Activated naive CD4-positive, alpha-beta T cell treated with anti-CD3 and anti-CD28 coated beads for 36 hours (primary cell): ENCODE measurements around the gene CYYR1. TPM values are rescaled to one million over a fixed set of nuclear protein-coding genes. Genes with fewer than 3 reads are reported as not detected.
"Not testable (repeated sequence)": the region's sequence is repeated elsewhere in the genome, so short reads cannot be mapped to it uniquely, and the experiment has no call there.

Source experiments
- CTCF ChIA-PET: fragments of 350-600 bp; sonication (Branson Sonifier 250); formaldehyde crosslinking; loops from one replicate; lab custom pipeline; 2021; ENCODE audit warnings: antibody characterized with exemption; lab: Charles Lee
- DNase-seq: peaks from one replicate; pipeline ENCODE4 v3.0.0-alpha.2; 2020
- H3K27ac Mint-ChIP-seq: one replicate; pipeline ENCODE4 v1.8.0; 2021; ENCODE audit warnings: mild to moderate bottlenecking, mixed read lengths
- H3K27me3 Mint-ChIP-seq: one replicate; pipeline ENCODE4 v1.8.0; 2021; ENCODE audit warnings: low read depth, mixed read lengths
- H3K36me3 Mint-ChIP-seq: one replicate; pipeline ENCODE4 v1.8.0; 2021; ENCODE audit warnings: low read depth, mixed read lengths
- H3K4me1 Mint-ChIP-seq: one replicate; pipeline ENCODE4 v1.8.0; 2021; ENCODE audit warnings: low read depth, mixed read lengths
- H3K4me3 Mint-ChIP-seq: one replicate; pipeline ENCODE4 v1.8.0; 2021; ENCODE audit warnings: mild to moderate bottlenecking, moderate library complexity, mixed read lengths
- H3K9me3 Mint-ChIP-seq: one replicate; pipeline ENCODE4 v1.8.0; 2021; ENCODE audit warnings: mixed read lengths
- intact Hi-C: fragments of 100-400 bp; cut with micrococcal nuclease; formaldehyde crosslinking; loops from one replicate; pipeline ENCODE4 v1.15.1; 2023
- total RNA-seq, 2 experiments: library from RNA; stranded (reverse); gene quantifications; one replicate each; pipeline ENCODE4 v1.2.3, GENCODE V29; 2021

The CYYR1 gene
- total RNA-seq, 2 experiments from 2014 or later: not detected

DNA sequence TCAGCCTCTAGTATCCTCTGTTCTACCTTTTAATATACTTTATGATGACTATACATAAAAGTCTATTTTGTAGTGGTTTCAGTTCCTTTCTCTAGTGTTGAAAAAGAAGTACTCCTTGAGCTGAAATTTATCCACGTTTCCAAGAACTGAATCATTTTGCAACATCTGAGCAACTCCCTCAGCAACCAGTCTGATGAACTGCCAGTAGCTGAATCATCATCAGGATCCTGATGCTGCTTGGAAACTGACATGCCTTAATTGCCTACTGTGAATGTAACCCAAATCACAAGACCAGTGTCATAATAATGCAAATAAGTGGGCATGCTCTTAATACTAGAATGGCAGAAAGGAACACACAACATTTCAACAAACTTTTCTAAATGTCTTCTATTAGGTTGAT, 103.3 kb downstream of the CYYR1 start:
- Mint-ChIP-seq H3K36me3 (no peaks in the 10 kb centered on the region), H3K4me3 (no peak overlapping the region), H3K9me3 (peaks cover 3% of the 10 kb centered on the region), H3K27me3 (no peaks in the 10 kb centered on the region), H3K27ac (no peak overlapping the region), H3K4me1 (peaks cover 12% of the 10 kb centered on the region)
- CTCF ChIA-PET: no interaction called here
- DNase-seq: no peak
- intact Hi-C loops: loop anchor here (5.0 kb wide), 1 partner anchor 862 kb away; the partner anchor contains the start of gene MRPL39

DNA sequence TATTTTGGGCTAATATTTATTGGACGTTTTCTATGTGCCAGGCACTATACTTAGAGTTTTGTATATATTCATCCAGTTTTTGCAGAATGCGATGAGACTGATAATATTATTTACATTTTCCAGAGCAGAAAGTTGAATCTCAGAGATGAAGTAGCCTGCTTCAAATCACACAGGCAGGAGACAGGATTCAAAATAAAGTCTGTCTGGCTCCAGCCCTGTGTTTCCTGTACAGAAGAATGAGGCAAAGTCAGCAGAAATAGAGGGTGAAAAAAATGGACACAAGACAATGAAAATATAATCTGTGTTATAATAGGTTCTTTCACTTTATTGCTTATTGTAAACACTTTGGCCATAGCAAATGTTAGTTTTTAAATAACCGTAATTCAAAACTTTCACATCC, 107.2 kb downstream of the CYYR1 start:
- peaks cover 8% of the 10 kb centered on the region for H3K27me3 Mint-ChIP-seq
- no peak for DNase-seq
- no peaks in the 10 kb centered on the region for H3K4me1 Mint-ChIP-seq
- no peaks in the 10 kb centered on the region for H3K36me3 Mint-ChIP-seq
- CTCF ChIA-PET: no interaction called here
- intact Hi-C loops: no loop called here
- peaks cover 3% of the 10 kb centered on the region for H3K9me3 Mint-ChIP-seq
- H3K27ac Mint-ChIP-seq: no peak overlapping the region
- no peak overlapping the region for H3K4me3 Mint-ChIP-seq

DNA sequence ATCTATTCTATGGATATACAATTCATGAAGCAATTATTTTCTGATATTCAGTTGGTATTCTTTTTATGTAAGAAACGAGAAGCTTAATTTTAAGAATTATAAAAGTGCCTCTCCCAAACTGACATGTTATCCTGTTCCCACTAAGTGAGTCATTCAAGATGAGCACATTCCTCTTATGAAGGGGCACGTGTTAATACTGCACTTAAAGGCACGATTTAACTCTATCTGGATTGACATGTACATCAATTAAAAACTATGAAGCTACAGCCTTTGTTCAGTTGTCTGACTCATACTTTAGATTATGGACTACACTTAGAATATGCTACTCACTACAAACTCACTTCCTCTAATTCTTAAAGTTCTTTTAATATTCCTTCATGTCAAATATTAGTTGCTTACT, 111.6 kb downstream of the CYYR1 start:
- Mint-ChIP-seq H3K27me3 (peaks cover 12% of the 10 kb centered on the region), H3K36me3 (no peaks in the 10 kb centered on the region), H3K9me3 (no peaks in the 10 kb centered on the region), H3K4me3 (no peak overlapping the region), H3K4me1 (no peaks in the 10 kb centered on the region), H3K27ac (no peak overlapping the region)
- intact Hi-C loops: no loop called here
- CTCF ChIA-PET: interaction anchor here (0.6 kb wide), 1 partner anchor 607 kb away, joined by 3 read pairs; no protein-coding TSS in a partner anchor
- no peak for DNase-seq

DNA sequence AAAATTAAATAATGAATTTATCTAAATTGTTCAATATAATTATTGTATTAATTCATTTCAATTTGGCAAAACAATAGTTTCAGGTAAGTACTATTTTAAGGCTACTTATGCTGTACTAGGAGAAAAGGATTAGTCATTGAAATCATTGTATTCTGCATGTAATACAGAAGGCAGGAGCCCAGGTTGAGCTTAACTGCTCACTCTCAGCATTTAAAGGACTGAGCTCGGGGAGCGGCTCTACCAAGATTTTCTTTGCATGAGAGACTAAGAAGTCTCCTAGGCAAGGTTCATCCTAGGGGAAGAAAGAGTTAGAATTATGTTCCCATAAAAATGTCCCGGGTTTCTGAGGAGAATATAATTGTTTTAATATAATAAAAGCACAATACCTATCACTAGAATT, 112.5 kb downstream of the CYYR1 start:
- H3K4me3 Mint-ChIP-seq: no peak overlapping the region
- H3K4me1 Mint-ChIP-seq: no peaks in the 10 kb centered on the region
- H3K27ac Mint-ChIP-seq: no peak overlapping the region
- no peak for DNase-seq
- no peaks in the 10 kb centered on the region for H3K9me3 Mint-ChIP-seq
- intact Hi-C loops: no loop called here
- H3K36me3 Mint-ChIP-seq: no peaks in the 10 kb centered on the region
- H3K27me3 Mint-ChIP-seq: peaks cover 12% of the 10 kb centered on the region
- CTCF ChIA-PET: no interaction called here

DNA sequence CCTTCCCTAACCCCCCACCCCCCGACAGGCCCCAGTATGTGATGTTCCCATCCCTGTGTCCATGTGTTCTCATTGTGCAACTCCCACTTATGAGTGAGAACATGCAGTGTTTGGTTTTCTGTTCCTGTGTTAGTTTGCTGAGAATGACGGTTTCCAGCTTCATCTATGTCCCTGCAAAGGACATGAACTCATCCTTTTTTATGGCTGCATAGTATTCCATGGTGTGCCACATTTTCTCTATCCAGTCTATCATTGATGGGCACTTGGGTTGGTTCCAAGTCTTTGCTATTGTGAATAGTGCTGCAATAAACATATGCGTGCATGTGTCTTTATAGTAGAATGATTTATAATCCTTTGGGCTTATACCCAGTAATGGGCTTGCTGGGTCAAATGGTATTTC, 114.2 kb downstream of the CYYR1 start:
- H3K4me1 Mint-ChIP-seq, DNase-seq, CTCF ChIA-PET, H3K4me3 Mint-ChIP-seq, H3K36me3 Mint-ChIP-seq, intact Hi-C loops, H3K9me3 Mint-ChIP-seq, H3K27ac Mint-ChIP-seq: not testable (repeated sequence)
- H3K27me3 Mint-ChIP-seq: peaks cover 12% of the 10 kb centered on the region

DNA sequence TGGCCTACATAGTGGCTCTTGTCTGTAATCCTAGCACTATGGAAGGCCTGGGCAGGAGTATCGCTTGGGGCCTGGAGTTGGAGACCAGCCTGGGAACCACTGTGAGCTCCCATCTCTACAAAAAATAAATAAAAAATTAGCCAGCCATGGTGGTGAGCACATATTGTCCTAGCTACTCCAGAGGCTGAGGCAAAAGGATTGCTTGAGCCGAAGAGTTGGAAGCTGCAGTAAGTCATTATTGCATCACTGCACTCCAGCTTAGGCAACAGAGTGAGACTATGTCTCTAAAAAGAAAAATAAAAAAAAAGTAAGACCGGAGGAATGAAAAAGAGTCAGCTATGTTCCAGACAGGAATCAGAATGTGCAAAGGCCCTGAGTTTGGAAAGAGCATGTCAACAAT, 115.3 kb downstream of the CYYR1 start:
- no peak for DNase-seq
- Mint-ChIP-seq H3K9me3 (no peaks in the 10 kb centered on the region), H3K36me3 (no peaks in the 10 kb centered on the region), H3K27ac (no peak overlapping the region), H3K4me1 (no peaks in the 10 kb centered on the region), H3K4me3 (no peak overlapping the region), H3K27me3 (peaks cover 12% of the 10 kb centered on the region)
- CTCF ChIA-PET: interaction anchor here (1.1 kb wide), 1 partner anchor 12 kb away, joined by 3 read pairs; no protein-coding TSS in a partner anchor
- intact Hi-C loops: no loop called here

DNA sequence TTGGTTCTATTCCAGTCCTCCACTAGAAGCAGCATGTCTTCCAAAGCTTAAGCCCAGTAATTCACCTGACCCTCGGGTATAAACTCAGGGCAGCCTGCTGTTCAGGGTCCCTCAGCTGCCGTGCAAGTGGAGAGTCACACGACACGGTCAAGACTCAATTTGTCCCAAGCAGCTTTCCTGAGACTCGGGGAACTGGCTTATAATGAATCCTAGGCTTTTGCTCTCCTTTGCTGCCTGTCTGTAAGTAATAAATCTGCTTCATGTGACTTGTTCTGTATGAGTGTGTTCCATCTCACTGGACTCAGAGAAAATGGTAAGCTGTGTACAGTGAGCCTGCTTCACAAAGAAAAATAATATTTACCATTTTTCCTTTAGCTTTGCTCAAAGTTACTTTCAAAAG, 119.8 kb downstream of the CYYR1 start:
- Mint-ChIP-seq H3K27ac (no peak overlapping the region), H3K4me1 (no peaks in the 10 kb centered on the region), H3K36me3 (no peaks in the 10 kb centered on the region), H3K9me3 (no peaks in the 10 kb centered on the region), H3K4me3 (no peak overlapping the region), H3K27me3 (no peaks in the 10 kb centered on the region)
- CTCF ChIA-PET: no interaction called here
- no peak for DNase-seq
- intact Hi-C loops: no loop called here

DNA sequence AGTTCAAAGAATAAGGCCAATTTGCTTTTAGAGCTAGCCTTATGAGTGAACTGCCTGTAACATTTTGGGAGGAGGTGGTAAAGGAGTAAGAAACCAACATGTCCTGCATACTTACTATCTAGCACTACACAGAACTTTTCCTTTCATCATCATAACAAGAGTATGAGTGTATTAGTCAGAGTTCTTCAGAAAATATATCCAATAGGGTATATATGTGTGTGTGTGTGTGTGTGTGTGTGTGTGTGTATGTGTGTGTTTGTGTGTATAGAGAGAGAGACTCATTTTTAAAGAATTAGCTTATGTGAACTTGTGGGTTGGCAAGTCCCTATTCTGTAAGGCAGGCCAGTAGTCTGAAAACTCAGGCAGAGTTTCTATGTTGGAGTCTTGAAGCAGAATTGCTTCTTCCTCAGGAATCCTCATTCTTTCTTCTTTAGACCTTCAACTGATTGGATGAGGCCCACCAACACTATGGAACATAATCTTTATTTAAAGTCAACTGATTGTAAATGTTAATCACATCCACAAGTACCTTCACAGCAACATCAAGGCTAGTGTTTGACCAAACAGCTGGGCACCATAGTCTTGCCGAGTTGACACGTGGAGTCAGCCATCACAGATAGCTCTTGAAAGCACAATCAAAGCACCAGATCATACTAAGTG, 121.9 kb downstream of the CYYR1 start:
- intact Hi-C loops: no loop called here
- H3K4me3 Mint-ChIP-seq: no peak overlapping the region

DNA sequence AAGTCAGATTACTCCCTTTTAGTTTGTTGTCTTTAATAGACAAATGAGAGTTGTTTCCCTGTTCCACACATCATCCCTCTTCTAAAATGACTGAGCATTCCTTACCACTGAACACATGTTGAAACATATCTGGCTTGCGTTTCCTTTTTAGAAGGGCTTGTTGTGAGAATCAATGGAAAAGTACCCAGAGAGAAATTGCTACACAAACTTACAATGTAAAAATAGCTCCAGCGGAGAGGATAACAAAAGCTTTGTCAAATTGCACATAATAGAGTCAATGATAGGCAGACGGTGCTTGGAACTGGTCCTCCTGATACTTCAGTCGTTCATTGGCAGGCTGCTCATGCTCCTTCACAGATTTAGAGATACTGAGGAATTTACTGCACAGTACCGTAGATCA, 123.9 kb downstream of the CYYR1 start:
- no peaks in the 10 kb centered on the region for H3K27me3 Mint-ChIP-seq
- CTCF ChIA-PET: no interaction called here
- DNase-seq: no peak
- no peaks in the 10 kb centered on the region for H3K36me3 Mint-ChIP-seq
- intact Hi-C loops: no loop called here
- H3K9me3 Mint-ChIP-seq: no peaks in the 10 kb centered on the region
- H3K4me1 Mint-ChIP-seq: no peaks in the 10 kb centered on the region
- no peak overlapping the region for H3K4me3 Mint-ChIP-seq
- H3K27ac Mint-ChIP-seq: no peak overlapping the region

More for the DNA sequence above, 121.9 kb downstream of the CYYR1 start:
- Mint-ChIP-seq H3K27ac (no peak overlapping the region), H3K36me3 (no peaks in the 10 kb centered on the region), H3K4me1 (no peaks in the 10 kb centered on the region), H3K9me3 (no peaks in the 10 kb centered on the region), H3K27me3 (no peaks in the 10 kb centered on the region)
- CTCF ChIA-PET: no interaction called here
- DNase-seq: no peak

DNA sequence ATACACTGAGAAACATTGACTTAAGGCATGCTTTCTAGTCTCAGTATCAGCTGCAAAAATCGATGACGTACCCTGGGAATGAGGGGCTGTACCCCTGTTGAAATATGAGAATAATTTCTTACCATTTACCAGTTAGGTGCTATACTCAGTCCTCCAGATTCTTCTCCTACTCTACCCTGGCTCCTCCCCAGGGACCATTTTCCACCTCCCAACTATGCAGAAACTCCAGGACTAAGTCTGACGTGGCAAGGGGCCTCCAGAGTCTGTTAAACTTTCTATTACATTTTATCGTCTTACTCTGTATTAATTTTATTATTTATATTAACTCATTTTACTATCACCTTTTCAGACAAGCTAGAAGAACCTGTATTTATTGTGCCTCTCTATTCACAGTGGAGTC, 124.3 kb downstream of the CYYR1 start:
- DNase-seq: no peak
- no peaks in the 10 kb centered on the region for H3K27me3 Mint-ChIP-seq
- CTCF ChIA-PET: no interaction called here
- no peaks in the 10 kb centered on the region for H3K4me1 Mint-ChIP-seq
- H3K4me3 Mint-ChIP-seq: no peak overlapping the region
- intact Hi-C loops: no loop called here
- H3K9me3 Mint-ChIP-seq: no peaks in the 10 kb centered on the region
- no peaks in the 10 kb centered on the region for H3K36me3 Mint-ChIP-seq
- H3K27ac Mint-ChIP-seq: no peak overlapping the region

DNA sequence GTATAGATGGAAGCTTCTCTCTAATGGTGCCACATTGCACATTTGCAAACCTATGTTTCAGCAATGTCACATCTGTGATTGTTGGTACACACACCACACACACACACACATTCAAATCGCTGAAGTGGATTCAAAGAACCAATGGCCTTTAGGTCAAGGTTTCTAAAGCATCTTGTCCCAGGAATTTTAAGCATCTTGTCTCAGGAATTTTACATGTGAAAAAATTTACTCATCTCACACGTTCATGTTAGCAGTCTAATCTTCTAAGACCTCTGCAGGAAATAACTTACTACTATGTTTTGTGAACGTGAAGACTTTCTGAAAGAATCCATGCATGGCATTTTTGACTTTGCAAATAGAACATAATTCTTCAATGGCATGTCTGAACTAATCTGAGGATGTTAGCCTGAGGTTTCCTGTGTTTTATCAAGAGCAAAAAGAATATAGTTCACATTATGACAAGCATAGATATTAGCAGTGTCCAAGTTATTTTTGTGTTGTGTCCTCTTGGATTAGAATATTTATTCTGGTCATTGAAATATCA, 125.1 kb downstream of the CYYR1 start:
- intact Hi-C loops: no loop called here
- no peaks in the 10 kb centered on the region for H3K4me1 Mint-ChIP-seq
- CTCF ChIA-PET: no interaction called here
- no peaks in the 10 kb centered on the region for H3K27me3 Mint-ChIP-seq
- H3K27ac Mint-ChIP-seq: no peak overlapping the region
- H3K4me3 Mint-ChIP-seq: no peak overlapping the region
- no peaks in the 10 kb centered on the region for H3K36me3 Mint-ChIP-seq
- no peak for DNase-seq
- H3K9me3 Mint-ChIP-seq: no peaks in the 10 kb centered on the region

DNA sequence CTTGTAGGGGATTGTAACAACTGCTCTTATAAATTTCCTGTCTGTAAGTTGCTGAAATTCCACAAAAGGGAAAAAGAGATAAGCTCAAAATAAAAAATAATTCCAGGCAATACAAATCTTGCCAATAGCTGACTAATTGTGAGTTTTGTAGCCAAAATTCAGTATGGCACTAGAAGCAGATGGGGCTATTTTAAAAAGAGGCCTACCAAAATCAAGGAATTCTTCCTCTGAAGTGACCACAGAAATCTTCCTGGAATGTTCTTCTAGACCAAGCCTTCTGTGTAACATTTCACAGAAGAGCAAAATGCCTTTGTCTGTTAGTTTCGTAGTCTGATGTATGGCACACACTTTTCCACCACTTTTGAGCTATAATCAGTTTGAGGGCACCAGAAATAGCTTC, 127.6 kb downstream of the CYYR1 start:
- H3K36me3 Mint-ChIP-seq: no peaks in the 10 kb centered on the region
- H3K27ac Mint-ChIP-seq: no peak overlapping the region
- no peaks in the 10 kb centered on the region for H3K9me3 Mint-ChIP-seq
- no peak for DNase-seq
- CTCF ChIA-PET: interaction anchor here (1.0 kb wide), 1 partner anchor 12 kb away, joined by 3 read pairs; no protein-coding TSS in a partner anchor
- no peaks in the 10 kb centered on the region for H3K4me1 Mint-ChIP-seq
- H3K27me3 Mint-ChIP-seq: peaks cover 6% of the 10 kb centered on the region
- intact Hi-C loops: no loop called here
- no peak overlapping the region for H3K4me3 Mint-ChIP-seq

DNA sequence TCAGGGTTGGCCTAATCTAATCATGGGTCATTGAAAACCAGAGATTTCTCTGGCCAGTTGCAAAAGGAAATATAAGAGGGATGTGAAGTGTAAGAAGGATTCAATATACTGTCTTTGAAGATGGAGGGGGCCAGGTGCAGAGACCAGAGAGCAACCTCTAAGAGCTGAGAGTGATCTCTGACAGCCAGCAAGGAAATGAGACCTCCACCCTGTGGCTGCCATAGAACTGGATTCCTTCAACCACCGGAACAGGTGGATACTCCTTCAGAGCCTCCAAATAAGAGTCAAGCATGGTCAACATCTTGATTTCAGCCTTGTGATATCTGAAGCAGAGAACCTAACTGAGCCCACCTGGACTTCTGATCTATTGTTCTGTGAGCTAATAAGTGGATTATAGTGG, 128.4 kb downstream of the CYYR1 start:
- CTCF ChIA-PET: no interaction called here

More for the DNA sequence above, 128.4 kb downstream of the CYYR1 start:
- peaks cover 6% of the 10 kb centered on the region for H3K27me3 Mint-ChIP-seq
- H3K9me3 Mint-ChIP-seq: no peaks in the 10 kb centered on the region
- H3K36me3 Mint-ChIP-seq: no peaks in the 10 kb centered on the region
- intact Hi-C loops: no loop called here
- no peak for DNase-seq
- H3K4me1 Mint-ChIP-seq: no peaks in the 10 kb centered on the region
- no peak overlapping the region for H3K4me3 Mint-ChIP-seq
- no peak overlapping the region for H3K27ac Mint-ChIP-seq
